HCT116 (cell line): ENCODE results near the gene GARIN5A. TPM values are rescaled to one million over a fixed set of nuclear protein-coding genes. Genes with fewer than 3 reads are reported as not detected.

ENCODE experiments used
- ATAC-seq: fragments of 200-7000 bp; cut with Tn5 transposase; 2 replicates; pipeline ENCODE4 v1.9.1; 2020; ENCODE audit warnings: mild to moderate bottlenecking, moderate library complexity
- BruUV-seq: library from RNA; stranded (reverse); fragments of 400-500 nt; replicated peaks from 2 replicates; lab custom pipeline; 2021; lab: Mats Ljungman, UMichigan
- CTCF ChIA-PET: fragments of 300-600 bp; sonication (Branson Sonifier 250); formaldehyde crosslinking; loops from one replicate; lab custom pipeline; 2021; ENCODE audit warnings: antibody characterized with exemption; lab: Charles Lee
- POLR2A ChIA-PET: fragments of 300-600, 350-600 bp; sonication (Branson Sonifier 250); formaldehyde crosslinking; loops from one replicate; lab custom pipeline; 2021; ENCODE audit warnings: antibody characterized with exemption; lab: Charles Lee
- RAD21 ChIA-PET, 2 experiments: fragments of 300-600 bp; sonication (Branson Sonifier 250); formaldehyde crosslinking; loops; one replicate each; lab custom pipeline; 2023; ENCODE audit warnings: low total read pairs in 2 of 2; ENCODE audit not compliant: uncharacterized antibody in 2 of 2, unreplicated experiment in 2 of 2, low non-redundant PET in 1 of 2; lab: Charles Lee
- DNase-seq: peaks from one replicate; pipeline ENCODE4 v3.0.0-alpha.2; 2010; ENCODE audit warnings: low read depth, low spot score
- H2AFZ ChIP-seq: fragments of 200-600 bp; shearing (Covaris generic), sonication (generic); 2 replicates; pipeline ENCODE4 v1.6.1; 2017; ENCODE audit warnings: low read depth, mixed run types, mixed read lengths, antibody characterized with exemption, low read length; ENCODE audit not compliant: poor library complexity, severe bottlenecking
- H3K27ac ChIP-seq: 2 replicates; pipeline ENCODE4 v1.5.1; 2012; ENCODE audit warnings: low read depth, low read length
- H3K27me3 ChIP-seq: fragments of 200-600 bp; sonication (generic); 2 replicates; pipeline ENCODE4 v1.6.1; 2016; ENCODE audit warnings: mixed run types, low read length, mixed read lengths; ENCODE audit not compliant: insufficient read depth
- H3K36me3 ChIP-seq, 2 experiments: fragments of 200-500 bp in 1 of 2; fragments of 200-600 bp in 1 of 2; sonication (Bioruptor generic) in 1 of 2; sonication (generic) in 1 of 2; 2 replicates each; pipeline versions ENCODE4 v1.5.1 to v1.6.1; 2014 to 2016; ENCODE audit warnings: low read length in 2 of 2, inconsistent platforms in 1 of 2, mixed read lengths in 1 of 2, mixed run types in 1 of 2; ENCODE audit not compliant: insufficient read depth in 2 of 2, control insufficient read depth in 1 of 2
- H3K4me1 ChIP-seq, 2 experiments: fragments of 200-600 bp in 1 of 2; sonication (generic) in 1 of 2; 2 replicates each; pipeline versions ENCODE4 v1.5.1 to v1.6.1; 2012 to 2017; ENCODE audit warnings: low read length in 2 of 2, inconsistent platforms in 1 of 2, mild to moderate bottlenecking in 1 of 2, mixed read lengths in 1 of 2, mixed run types in 1 of 2, moderate library complexity in 1 of 2; ENCODE audit not compliant: insufficient read depth in 2 of 2, control insufficient read depth in 1 of 2
- H3K4me2 ChIP-seq: fragments of 200-600 bp; sonication (generic); 2 replicates; pipeline ENCODE4 v1.6.1; 2017; ENCODE audit warnings: mixed run types, low read length, mixed read lengths
- H3K4me3 ChIP-seq, 2 experiments: fragments of 200-600 bp in 1 of 2; sonication (generic) in 1 of 2; replicated peaks in 1 of 2; 2 replicates each; pipeline ENCODE4 v1.5.1; 2011 to 2016; ENCODE audit warnings: low read length in 2 of 2, control low read depth in 1 of 2, low read depth in 1 of 2, mild to moderate bottlenecking in 1 of 2, mixed read lengths in 1 of 2, mixed run types in 1 of 2
- H3K79me2 ChIP-seq: fragments of 200-600 bp; sonication (generic); 2 replicates; pipeline ENCODE4 v1.6.1; 2017; ENCODE audit warnings: mild to moderate bottlenecking, mixed run types, low read length, moderate library complexity, mixed read lengths; ENCODE audit not compliant: insufficient read depth
- H3K9ac ChIP-seq: fragments of 200-600 bp; sonication (generic); 2 replicates; pipeline ENCODE4 v1.6.1; 2016; ENCODE audit warnings: low read length, mixed read lengths
- H3K9me2 ChIP-seq: fragments of 200-600 bp; sonication (generic), shearing (Covaris generic); 2 replicates; pipeline ENCODE4 v1.6.1; 2017; ENCODE audit warnings: mixed run types, mild to moderate bottlenecking, moderate library complexity; ENCODE audit not compliant: insufficient read depth
- H3K9me3 ChIP-seq, 2 experiments: fragments of 200-500 bp in 1 of 2; fragments of 200-600 bp in 1 of 2; sonication (Bioruptor generic) in 1 of 2; sonication (generic) in 1 of 2; 2 replicates each; pipeline ENCODE4 v1.6.1; 2014 to 2017; ENCODE audit warnings: low read length in 2 of 2, mixed read lengths in 2 of 2, inconsistent platforms in 1 of 2, low read depth in 1 of 2, mild to moderate bottlenecking in 1 of 2, mixed run types in 1 of 2, moderate library complexity in 1 of 2; ENCODE audit not compliant: control insufficient read depth in 1 of 2, insufficient read depth in 1 of 2
- H4K20me1 ChIP-seq: fragments of 200-600 bp; sonication (generic), shearing (Covaris generic); 2 replicates; pipeline ENCODE4 v1.6.1; 2017; ENCODE audit warnings: mixed run types, mild to moderate bottlenecking, moderate library complexity; ENCODE audit not compliant: insufficient read depth
- CBX3 ChIP-seq: IDR thresholded peaks from 2 replicates; pipeline ENCODE4 v1.6.1; 2012; ENCODE audit warnings: low read depth
- FOSL1 ChIP-seq: IDR thresholded peaks from 2 replicates; pipeline ENCODE4 v1.6.1; 2012; ENCODE audit warnings: low read depth
- JUND ChIP-seq: IDR thresholded peaks from 2 replicates; pipeline ENCODE4 v1.6.1; 2012
- SIN3A ChIP-seq: IDR thresholded peaks from 2 replicates; pipeline ENCODE4 v1.6.1; 2012; ENCODE audit warnings: low read depth
- SRF ChIP-seq: IDR thresholded peaks from 2 replicates; pipeline ENCODE4 v1.6.1; 2012; ENCODE audit warnings: low read depth
- ZNF274 ChIP-seq: fragments of 200-500 bp; sonication (Bioruptor generic); IDR thresholded peaks from 2 replicates; pipeline ENCODE4 v1.6.1; 2014; ENCODE audit warnings: mild to moderate bottlenecking, low read depth, low read length, inconsistent platforms
- intact Hi-C: fragments of 100-400 bp; cut with micrococcal nuclease; formaldehyde crosslinking; loops from 2 replicates; pipeline ENCODE4 v1.10.0; 2022
- total RNA-seq: library from RNA; stranded (reverse); gene quantifications from one replicate; pipeline ENCODE4 v1.2.1, GENCODE V29; 2021; ENCODE audit not compliant: unreplicated experiment

The GARIN5A gene
- total RNA-seq, 1 experiment from 2014 or later: 12.2 TPM

GRCh38 chr19:50418176-50419021 lies 58.2 kb downstream of the GARIN5A start, which contains the start of gene SPIB (continued):
- TF ChIP-seq SIN3A: no peak

GRCh38 chr19:50417111-50418081 lies 59.3 kb downstream of the GARIN5A start:
- H3K4me3 ChIP-seq: no peak overlapping the region
- H3K9ac ChIP-seq: no peak overlapping the region
- ChIA-PET POLR2A (no interaction called here), CTCF (no interaction called here), RAD21 (interaction anchor here in 1 of 2 experiments (0.6 kb wide), 1 partner anchor 120 kb away, joined by 3 read pairs; no protein-coding TSS in a partner anchor)
- peaks cover 0 to 5% of the 10 kb centered on the region in 2 experiments; a peak in 1 of 4 replicates for H3K36me3 ChIP-seq
- no peak for TF ChIP-seq JUND
- TF ChIP-seq CBX3: no peak
- no peak for TF ChIP-seq FOSL1
- TF ChIP-seq SRF: no peak
- TF ChIP-seq ZNF274: no peak
- H3K79me2 ChIP-seq: no peaks in the 10 kb centered on the region
- no peak overlapping the region for H3K27ac ChIP-seq
- H3K9me2 ChIP-seq: no peaks in the 10 kb centered on the region
- H3K9me3 ChIP-seq: no peaks in the 10 kb centered on the region
- DNase-seq (no peak), ATAC-seq (peak; percentile 10; the same call in 1 of the 2 replicates)
- BruUV-seq: no TSS peak
- no peaks in the 10 kb centered on the region for H4K20me1 ChIP-seq
- intact Hi-C loops: no loop called here
- H3K27me3 ChIP-seq: no peaks in the 10 kb centered on the region
- no peaks in the 10 kb centered on the region for H3K4me1 ChIP-seq
- no peak overlapping the region for H2AFZ ChIP-seq
- no peak overlapping the region for H3K4me2 ChIP-seq

Other genes starting within 250 kb of the GARIN5A start
- gene KCNC3, start 147.5 kb downstream of the GARIN5A start, total RNA-seq: 6.9 TPM
- gene NAPSA, start 111.2 kb downstream of the GARIN5A start, total RNA-seq: 4.4 TPM
- gene NR1H2, start 100.4 kb downstream of the GARIN5A start, total RNA-seq: 40.3 TPM
- gene POLD1, start 92.5 kb downstream of the GARIN5A start, total RNA-seq: 122 TPM
- 0.96 TPM for gene SPIB, start 57.9 kb downstream of the GARIN5A start, total RNA-seq
- gene MYBPC2, start 44.0 kb downstream of the GARIN5A start, total RNA-seq: not detected
- gene EMC10, start 341 bp downstream of the GARIN5A start, total RNA-seq: 92.4 TPM
- gene JOSD2, start 34.3 kb upstream of the GARIN5A start, total RNA-seq: 40.9 TPM
- gene ASPDH, start 37.1 kb upstream of the GARIN5A start, total RNA-seq: not detected
- 0.89 TPM for gene LRRC4B, start 91.6 kb upstream of the GARIN5A start, total RNA-seq
- 4.6 TPM for gene SYT3, start 163.0 kb upstream of the GARIN5A start, total RNA-seq
- 14.5 TPM for gene C19orf81, start 172.6 kb upstream of the GARIN5A start, total RNA-seq
- 3.0 TPM for gene SHANK1, start 243.0 kb upstream of the GARIN5A start, total RNA-seq
- gene CLEC11A, start 246.5 kb upstream of the GARIN5A start, total RNA-seq: 7.1 TPM